Right lobe of liver (tissue), 6 donors: ENCODE measurements around the gene SH3PXD2A. TPM values are rescaled to one million over a fixed set of nuclear protein-coding genes. Genes with fewer than 3 reads are reported as not detected.

Source experiments
- ATAC-seq, 4 donors: fragments of 200-7000 bp; cut with Tn5 transposase; one replicate each; pipeline ENCODE4 v1.9.1; 2020; ENCODE audit warnings: mild to moderate bottlenecking in 4 of 4, moderate library complexity in 4 of 4
- DNase-seq, 3 donors: peaks; one replicate each; pipeline ENCODE4 v3.0.0-alpha.2; 2020
- H3K27ac ChIP-seq, 3 donors: fragments of 200-600 bp; one replicate each; pipeline ENCODE4 v1.8.0; 2022
- H3K27me3 ChIP-seq, 2 donors: fragments of 200-600 bp; one replicate each; pipeline ENCODE4 v1.8.0; 2022
- H3K36me3 ChIP-seq, 4 donors: fragments of 200-600 bp; sonication (generic) in 1 of 4; one replicate each; pipeline versions ENCODE4 v1.5.1 to v1.8.0; 2017 to 2022; ENCODE audit warnings: control low read depth in 1 of 4
- H3K4me1 ChIP-seq, 4 donors: fragments of 200-600 bp; sonication (generic) in 1 of 4; one replicate each; pipeline versions ENCODE4 v1.5.1 to v1.8.0; 2017 to 2022; ENCODE audit warnings: control low read depth in 1 of 4
- H3K4me3 ChIP-seq, 3 donors: fragments of 200-600 bp; one replicate each; pipeline ENCODE4 v1.8.0; 2022
- H3K9me3 ChIP-seq, 4 donors: fragments of 200-600 bp; sonication (generic) in 1 of 4; one replicate each; pipeline versions ENCODE4 v1.5.1 to v1.8.0; 2017 to 2022; ENCODE audit warnings: control low read depth in 1 of 4
- POLR2A ChIP-seq: fragments of 450-650 bp; IDR thresholded peaks from one replicate; pipeline ENCODE4 v1.6.1; 2017; ENCODE audit warnings: antibody characterized with exemption, mild to moderate bottlenecking
- WGBS: methylation state at CpG from one replicate; pipeline ENCODE4 v1.1.6; 2018; ENCODE audit warnings: low coverage, low lambda C conversion rate; ENCODE audit not compliant: insufficient coverage; ENCODE audit errors: missing lambda C conversion rate; 5-methylcytosine and 5-hydroxymethylcytosine counted together
- intact Hi-C, 2 donors: fragments of 100-400 bp; cut with DNase I; formaldehyde crosslinking; loops; one replicate each; pipeline versions ENCODE4 v1.11.2 to v1.14.1; 2022
- total RNA-seq, 6 experiments: library from RNA; depleted of rRNA in 2 of 6; stranded (reverse); fragments of >200 nt in 2 of 6; fragmentation: NEBNext Ultra II Directional in 3 of 6; extraction: Animal tissue kit (Norgen Biotek cat#: 25700) in 3 of 6; gene quantifications; one replicate each; pipeline versions ENCODE4 v1.1.0 to v1.2.4, GENCODE V29; 2016 to 2023
- TF ChIP-seq, protein P1 (sequence below), 4 donors: fragments of 200-600 bp in 3 of 4; fragments of 450-650 bp in 1 of 4; IDR thresholded peaks; one replicate each; pipeline versions ENCODE4 v1.5.1 to v1.8.0; 2016 to 2022; ENCODE audit warnings: antibody characterized with exemption in 4 of 4, mild to moderate bottlenecking in 2 of 4
- donor health status: DM: no; HTN: yes; CAD: no.
- donor health status: DM: no; HTN: no; CAD: no.
- donor health status: DM: no; HTN: no; CAD: no.
- donor health status: DM: no; HTN: yes; CAD: no.
- donor health status: DM: no; HTN: yes; CAD: no.

The SH3PXD2A gene
- total RNA-seq, 6 experiments from 2014 or later = 3.0 to 38.3 (median 10.0) TPM

DNA sequence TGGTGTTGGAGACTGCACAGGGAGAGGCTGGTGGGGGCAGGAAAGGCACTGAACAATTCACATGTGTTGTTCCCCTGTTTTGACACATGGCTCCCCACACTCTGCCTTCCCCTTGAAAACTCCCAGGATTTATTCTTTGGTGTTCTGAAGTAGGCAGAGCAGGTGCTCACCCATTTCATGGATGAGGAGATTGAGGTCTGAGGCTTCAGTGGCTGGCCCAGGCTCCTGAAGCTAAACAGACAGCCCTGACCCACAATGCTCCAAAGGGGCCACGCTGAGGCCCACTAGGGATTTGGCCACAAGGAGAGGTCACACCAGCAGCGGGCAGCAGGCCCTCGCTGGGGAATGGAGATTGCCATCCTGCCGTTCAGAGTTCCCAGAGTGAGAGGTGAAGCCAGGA, 157.6 kb downstream of the SH3PXD2A start:
- no peaks in the 10 kb centered on the region for H3K9me3 ChIP-seq
- TF ChIP-seq, protein P1, sequence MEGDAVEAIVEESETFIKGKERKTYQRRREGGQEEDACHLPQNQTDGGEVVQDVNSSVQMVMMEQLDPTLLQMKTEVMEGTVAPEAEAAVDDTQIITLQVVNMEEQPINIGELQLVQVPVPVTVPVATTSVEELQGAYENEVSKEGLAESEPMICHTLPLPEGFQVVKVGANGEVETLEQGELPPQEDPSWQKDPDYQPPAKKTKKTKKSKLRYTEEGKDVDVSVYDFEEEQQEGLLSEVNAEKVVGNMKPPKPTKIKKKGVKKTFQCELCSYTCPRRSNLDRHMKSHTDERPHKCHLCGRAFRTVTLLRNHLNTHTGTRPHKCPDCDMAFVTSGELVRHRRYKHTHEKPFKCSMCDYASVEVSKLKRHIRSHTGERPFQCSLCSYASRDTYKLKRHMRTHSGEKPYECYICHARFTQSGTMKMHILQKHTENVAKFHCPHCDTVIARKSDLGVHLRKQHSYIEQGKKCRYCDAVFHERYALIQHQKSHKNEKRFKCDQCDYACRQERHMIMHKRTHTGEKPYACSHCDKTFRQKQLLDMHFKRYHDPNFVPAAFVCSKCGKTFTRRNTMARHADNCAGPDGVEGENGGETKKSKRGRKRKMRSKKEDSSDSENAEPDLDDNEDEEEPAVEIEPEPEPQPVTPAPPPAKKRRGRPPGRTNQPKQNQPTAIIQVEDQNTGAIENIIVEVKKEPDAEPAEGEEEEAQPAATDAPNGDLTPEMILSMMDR (IDR thresholded peaks at IDR 0.05) = no peak
- no peak for TF ChIP-seq POLR2A
- 71% methylated on average over 1 of the region's 4 CpGs for WGBS
- ATAC-seq (no peak), DNase-seq (no peak)
- H3K27ac ChIP-seq = no peak overlapping the region
- H3K4me3 ChIP-seq = no peak overlapping the region
- H3K27me3 ChIP-seq = no peaks in the 10 kb centered on the region
- H3K36me3 ChIP-seq = no peaks in the 10 kb centered on the region
- H3K4me1 ChIP-seq = no peaks in the 10 kb centered on the region
- intact Hi-C loops = no loop called here

DNA sequence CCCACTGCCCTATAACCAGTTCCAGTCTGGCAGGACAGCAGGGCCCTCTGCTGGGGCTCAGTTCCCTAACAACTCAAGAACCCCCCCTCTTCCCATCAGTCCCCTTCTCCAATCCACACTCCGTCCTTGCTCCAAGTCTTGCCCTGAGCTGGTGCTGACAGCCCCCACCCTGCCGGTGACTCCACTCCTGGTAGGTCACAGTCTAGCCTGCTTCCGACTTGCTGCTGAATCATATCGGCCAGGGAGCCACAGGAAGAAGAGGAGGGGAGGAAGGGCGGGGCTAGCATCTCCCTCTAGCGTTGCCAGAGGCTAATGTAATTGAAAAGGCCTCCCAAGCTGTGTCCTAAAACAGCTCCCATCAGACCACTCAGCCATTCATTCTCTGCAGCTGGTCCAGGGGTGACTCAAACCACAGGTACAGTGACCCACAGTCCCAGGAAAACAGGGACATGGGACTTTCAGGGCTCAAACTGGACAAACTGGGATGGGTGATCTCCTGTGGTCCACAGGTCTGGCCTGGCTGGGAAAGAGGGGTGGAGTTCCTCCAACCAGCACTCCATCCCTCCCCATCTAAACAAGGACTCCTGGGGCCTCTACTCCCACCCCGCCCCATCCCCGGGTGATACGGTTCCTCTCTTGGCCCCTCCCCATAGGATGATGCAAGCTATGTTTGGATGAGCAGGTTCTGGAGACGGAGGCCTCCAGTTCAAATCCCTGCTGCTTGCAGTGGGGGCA, 158.8 kb downstream of the SH3PXD2A start:
- peak in 1 of 3 donors; percentile 38 for DNase-seq
- 57% methylated on average over 3 of the region's 10 CpGs for WGBS
- intact Hi-C loops = no loop called here
- H3K27ac ChIP-seq = no peak overlapping the region
- no peaks in the 10 kb centered on the region for H3K9me3 ChIP-seq
- H3K4me1 ChIP-seq = no peaks in the 10 kb centered on the region
- H3K4me3 ChIP-seq = no peak overlapping the region
- peak; percentile 57 to 75 (median 64) for ATAC-seq
- TF ChIP-seq, protein P1 (IDR thresholded peaks at IDR 0.05) = no peak
- TF ChIP-seq POLR2A = no peak
- H3K36me3 ChIP-seq = no peaks in the 10 kb centered on the region
- H3K27me3 ChIP-seq = no peaks in the 10 kb centered on the region

DNA sequence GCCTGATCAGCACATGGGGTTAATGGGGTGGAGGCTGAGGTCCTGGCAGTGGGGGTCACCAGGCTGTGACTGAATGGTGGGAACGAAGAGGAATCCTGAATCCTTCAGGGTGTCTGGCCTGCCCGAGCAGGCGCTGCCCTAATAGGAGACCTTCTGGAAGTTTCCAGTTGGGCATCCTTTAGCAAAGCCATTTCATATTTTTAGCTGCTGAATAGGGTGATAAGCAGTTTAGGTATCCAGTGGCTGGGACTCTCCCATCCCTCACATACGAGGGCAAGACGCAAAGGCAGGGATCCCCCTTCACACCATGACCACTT, 159.3 kb downstream of the SH3PXD2A start:
- TF ChIP-seq, protein P1 (IDR thresholded peaks at IDR 0.05) = no peak
- TF ChIP-seq POLR2A = no peak

DNA sequence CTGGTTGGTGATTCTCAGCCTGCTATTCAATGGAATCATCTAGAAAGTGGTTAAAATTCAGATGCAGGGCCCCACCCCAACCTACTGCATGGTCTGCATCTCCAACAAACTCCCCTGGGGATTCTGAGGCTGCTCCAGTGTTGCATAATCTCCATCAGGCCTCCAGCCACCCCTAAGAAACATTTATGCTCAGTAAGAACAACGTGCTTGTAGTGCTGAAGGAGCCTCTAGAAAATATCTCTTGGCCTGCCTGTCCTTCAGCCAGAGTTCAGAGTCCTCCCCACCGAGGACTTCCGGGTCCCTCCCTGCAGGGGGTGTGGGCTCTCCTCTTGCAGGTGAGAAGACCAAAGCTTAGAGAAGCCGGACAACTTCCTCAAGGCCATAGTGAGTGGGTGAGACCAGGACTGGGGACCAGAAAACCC, 159.8 kb downstream of the SH3PXD2A start:
- Histone ChIP-seq H3K36me3 (no peaks in the 10 kb centered on the region), H3K4me3 (no peak overlapping the region), H3K4me1 (no peaks in the 10 kb centered on the region), H3K27me3 (no peaks in the 10 kb centered on the region), H3K27ac (no peak overlapping the region), H3K9me3 (no peaks in the 10 kb centered on the region)
- no peak for TF ChIP-seq POLR2A
- TF ChIP-seq, protein P1 (IDR thresholded peaks at IDR 0.05) = no peak
- no peak for DNase-seq
- ATAC-seq = no peak
- intact Hi-C loops = no loop called here
- WGBS = no CpG with 5 or more reads among the region's 4 CpGs

More for the DNA sequence above, 159.3 kb downstream of the SH3PXD2A start:
- H3K4me1 ChIP-seq = no peaks in the 10 kb centered on the region
- WGBS = 42% methylated on average over 2 of the region's 5 CpGs
- no peak for DNase-seq
- H3K4me3 ChIP-seq = no peak overlapping the region
- no peak for ATAC-seq
- H3K27me3 ChIP-seq = no peaks in the 10 kb centered on the region
- H3K9me3 ChIP-seq = no peaks in the 10 kb centered on the region
- no peaks in the 10 kb centered on the region for H3K36me3 ChIP-seq
- intact Hi-C loops = no loop called here
- no peak overlapping the region for H3K27ac ChIP-seq
